ENCODE data around the gene LDLRAD2. TPM values are rescaled to one million over a fixed set of nuclear protein-coding genes. Genes with fewer than 3 reads are reported as not detected.

Gene LDLRAD2
- total RNA-seq, 1 experiment from 2014 or later: not detected

DNA sequence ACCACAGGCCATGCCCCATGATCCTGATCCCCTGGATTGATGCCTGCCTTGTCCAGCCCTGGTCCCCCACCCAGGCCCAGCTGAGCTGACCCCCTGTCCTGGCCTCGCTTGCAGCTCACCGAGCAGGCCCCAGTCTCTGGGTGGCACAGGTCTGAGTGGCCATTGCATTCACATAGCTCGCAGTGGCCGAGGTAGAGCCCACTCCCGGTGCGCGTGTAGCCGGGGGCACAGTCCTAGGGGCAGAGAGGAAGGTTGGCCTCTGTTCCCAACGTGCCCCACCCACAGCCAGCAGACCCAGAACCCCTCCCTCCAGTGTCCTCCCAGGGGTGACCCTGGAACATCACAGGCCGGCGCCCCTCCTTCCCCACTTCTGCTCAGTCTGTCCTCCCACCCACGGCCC, 51.9 kb downstream of the LDLRAD2 start:
- intact Hi-C loops (cut with micrococcal nuclease; ENCODE audit: unreplicated experiment): no loop called here
- CTCF ChIA-PET: interaction anchor here (0.7 kb wide), 1 partner anchor 25 kb away, joined by 3 read pairs; no protein-coding TSS in a partner anchor
- TF ChIP-seq EZH2 (IDR thresholded peaks at IDR 0.05; ENCODE audit: borderline replicate concordance, low read depth, low read length, poor library complexity, severe bottlenecking): no peak
- Histone ChIP-seq H3K27me3 (replicated peaks; ENCODE audit: insufficient read depth, low read depth, low read length, poor library complexity) (no peaks in the 10 kb centered on the region), H3K4me1 (ENCODE audit: insufficient read depth, low read length, poor library complexity, severe bottlenecking) (no peaks in the 10 kb centered on the region), H3K27ac (ENCODE audit: low read depth, low read length, poor library complexity, severe bottlenecking) (no peak overlapping the region), H3K9me3 (ENCODE audit: low read depth, low read length, poor library complexity, severe bottlenecking) (no peaks in the 10 kb centered on the region), H3K36me3 (ENCODE audit: insufficient read depth, low read length, poor library complexity, severe bottlenecking) (no peaks in the 10 kb centered on the region), H3K4me3 (ENCODE audit: low read depth, low read length, poor library complexity, severe bottlenecking) (no peak overlapping the region)
- POLR2A ChIA-PET (ENCODE audit: low non-redundant PET): no interaction called here
- DNase-seq (ENCODE audit: low spot score): no peak
- BruUV-seq (replicated peaks): no TSS peak

GRCh38 chr1:21864730-21865129, 52.7 kb downstream of the LDLRAD2 start:
- CTCF ChIA-PET: no interaction called here
- intact Hi-C loops (cut with micrococcal nuclease; ENCODE audit: unreplicated experiment): no loop called here

DNA sequence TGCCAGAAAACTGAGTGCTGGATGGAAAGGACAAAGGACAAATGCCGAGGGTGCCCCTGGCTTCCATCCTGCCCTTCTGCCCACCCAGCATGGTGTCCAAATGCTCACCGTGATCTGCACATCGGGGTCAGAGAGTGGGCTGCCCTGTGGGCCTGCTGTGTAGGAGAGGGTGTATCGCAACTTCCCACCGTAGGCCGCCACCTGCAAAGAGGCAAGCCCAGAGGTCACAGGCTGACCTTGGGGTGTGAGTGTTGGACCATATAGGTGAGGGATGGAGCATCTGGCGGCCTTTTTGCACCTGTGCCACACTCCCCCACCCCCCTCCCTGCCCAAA, 53.5 kb downstream of the LDLRAD2 start:
- intact Hi-C loops (cut with micrococcal nuclease; ENCODE audit: unreplicated experiment): no loop called here
- TF ChIP-seq EZH2 (IDR thresholded peaks at IDR 0.05; ENCODE audit: borderline replicate concordance, low read depth, low read length, poor library complexity, severe bottlenecking) (no peak), CTCF (conservative IDR thresholded peaks at IDR 0.05; ENCODE audit: low read depth, low read length) (no peak)
- CTCF ChIA-PET: no interaction called here

More at GRCh38 chr1:21864730-21865129, 52.7 kb downstream of the LDLRAD2 start:
- Histone ChIP-seq H3K4me3 (ENCODE audit: low read depth, low read length, poor library complexity, severe bottlenecking) (no peak overlapping the region), H3K27me3 (replicated peaks; ENCODE audit: insufficient read depth, low read depth, low read length, poor library complexity) (no peaks in the 10 kb centered on the region), H3K9me3 (ENCODE audit: low read depth, low read length, poor library complexity, severe bottlenecking) (no peaks in the 10 kb centered on the region), H3K36me3 (ENCODE audit: insufficient read depth, low read length, poor library complexity, severe bottlenecking) (no peaks in the 10 kb centered on the region), H3K27ac (ENCODE audit: low read depth, low read length, poor library complexity, severe bottlenecking) (no peak overlapping the region), H3K4me1 (ENCODE audit: insufficient read depth, low read length, poor library complexity, severe bottlenecking) (no peaks in the 10 kb centered on the region)
- DNase-seq (ENCODE audit: low spot score): no peak
- POLR2A ChIA-PET (ENCODE audit: low non-redundant PET): no interaction called here
- no peak for TF ChIP-seq EZH2 (IDR thresholded peaks at IDR 0.05; ENCODE audit: borderline replicate concordance, low read depth, low read length, poor library complexity, severe bottlenecking)
- BruUV-seq (replicated peaks): no TSS peak

DNA sequence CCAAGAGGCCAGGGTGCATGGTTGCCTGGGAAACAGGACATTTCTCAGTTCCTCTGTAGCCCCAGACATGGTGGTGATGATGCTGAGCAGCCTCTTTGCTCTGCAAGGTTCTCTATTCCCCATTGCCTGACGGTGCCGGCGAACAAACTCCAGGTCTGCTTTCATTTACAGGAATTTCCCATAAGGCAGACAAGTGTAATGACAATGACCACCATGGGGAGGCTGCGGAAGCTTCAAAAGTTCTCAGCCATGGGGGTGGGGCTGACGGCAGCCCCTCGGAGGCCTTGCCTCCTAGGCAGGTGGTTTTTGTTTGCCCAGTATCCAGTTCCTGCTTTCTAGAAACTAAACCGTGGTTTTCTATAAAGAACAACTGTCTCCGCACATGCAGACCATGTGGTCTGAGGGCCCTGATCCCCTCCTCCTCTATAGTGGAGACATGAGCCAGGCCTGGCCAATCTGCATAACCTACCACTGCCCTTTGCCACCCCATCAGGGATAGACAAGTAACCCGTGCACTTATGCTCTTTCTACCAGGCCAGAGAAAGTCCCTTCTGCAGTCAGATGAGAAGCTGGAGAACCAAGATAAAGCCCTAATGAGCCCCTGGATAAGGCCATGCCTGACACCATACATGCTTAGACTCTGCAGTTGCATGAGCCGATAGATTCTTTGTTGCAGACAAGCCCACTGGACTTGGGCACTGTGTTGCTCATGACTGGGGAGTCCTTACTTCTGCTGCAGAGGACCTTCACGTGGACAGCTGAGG, 54.1 kb downstream of the LDLRAD2 start:
- H3K36me3 ChIP-seq (ENCODE audit: insufficient read depth, low read length, poor library complexity, severe bottlenecking): no peaks in the 10 kb centered on the region
- no peaks in the 10 kb centered on the region for H3K27me3 ChIP-seq (replicated peaks; ENCODE audit: insufficient read depth, low read depth, low read length, poor library complexity)
- H3K27ac ChIP-seq (ENCODE audit: low read depth, low read length, poor library complexity, severe bottlenecking): no peak overlapping the region
- no peak overlapping the region for H3K4me3 ChIP-seq (ENCODE audit: low read depth, low read length, poor library complexity, severe bottlenecking)
- no TSS peak for BruUV-seq (replicated peaks)
- no peaks in the 10 kb centered on the region for H3K9me3 ChIP-seq (ENCODE audit: low read depth, low read length, poor library complexity, severe bottlenecking)
- H3K4me1 ChIP-seq (ENCODE audit: insufficient read depth, low read length, poor library complexity, severe bottlenecking): no peaks in the 10 kb centered on the region
- peak; percentile 15 for DNase-seq (ENCODE audit: low spot score)
- intact Hi-C loops (cut with micrococcal nuclease; ENCODE audit: unreplicated experiment): no loop called here
- TF ChIP-seq CTCF (conservative IDR thresholded peaks at IDR 0.05; ENCODE audit: low read depth, low read length) (no peak), EZH2 (IDR thresholded peaks at IDR 0.05; ENCODE audit: borderline replicate concordance, low read depth, low read length, poor library complexity, severe bottlenecking) (no peak)
- CTCF ChIA-PET: no interaction called here
- POLR2A ChIA-PET (ENCODE audit: low non-redundant PET): no interaction called here

More for the DNA sequence above, 53.5 kb downstream of the LDLRAD2 start:
- Histone ChIP-seq H3K4me3 (ENCODE audit: low read depth, low read length, poor library complexity, severe bottlenecking) (no peak overlapping the region), H3K4me1 (ENCODE audit: insufficient read depth, low read length, poor library complexity, severe bottlenecking) (no peaks in the 10 kb centered on the region), H3K9me3 (ENCODE audit: low read depth, low read length, poor library complexity, severe bottlenecking) (no peaks in the 10 kb centered on the region), H3K36me3 (ENCODE audit: insufficient read depth, low read length, poor library complexity, severe bottlenecking) (no peaks in the 10 kb centered on the region), H3K27me3 (replicated peaks; ENCODE audit: insufficient read depth, low read depth, low read length, poor library complexity) (no peaks in the 10 kb centered on the region), H3K27ac (ENCODE audit: low read depth, low read length, poor library complexity, severe bottlenecking) (no peak overlapping the region)
- POLR2A ChIA-PET (ENCODE audit: low non-redundant PET): no interaction called here
- no TSS peak for BruUV-seq (replicated peaks)
- no peak for DNase-seq (ENCODE audit: low spot score)
